ENCODE results near the gene LZTR1. TPM values are rescaled to one million over a fixed set of nuclear protein-coding genes. Genes with fewer than 3 reads are reported as not detected.
"Not testable (repeated sequence)": the region's sequence is repeated elsewhere in the genome, so short reads cannot be mapped to it uniquely, and the experiment has no call there.

LZTR1 gene
- total and polyA plus RNA-seq, 3 donors from 2014 or later, result 32.4 to 61.6 (median 61.5) TPM

GRCh38 chr22:20937794-20938671, 44.1 kb upstream of the LZTR1 start:
- Histone ChIP-seq H3K4me3 (no peak overlapping the region), H3K27me3 (no peaks in the 10 kb centered on the region), H3K9me3 (no peaks in the 10 kb centered on the region), H3K27ac (no peak overlapping the region), H3K4me1 (peaks cover 7% of the 10 kb centered on the region), H3K36me3 (ENCODE audit: low read depth, missing control alignments) (no peaks in the 10 kb centered on the region)
- no peak for TF ChIP-seq CTCF (IDR thresholded peaks at IDR 0.05)
- TF ChIP-seq POLR2A (IDR thresholded peaks at IDR 0.05), result no peak
- intact Hi-C loops (cut with DNase I; ENCODE audit: low total_unique reads), result no loop called here
- WGBS, 2 donors, result 72 to 75% methylated on average over 8 of the region's 8 CpGs
- DNase-seq, result no peak

GRCh38 chr22:20939457-20940185, 42.5 kb upstream of the LZTR1 start:
- WGBS, 2 donors, result 84 to 90% methylated on average over 14 of the region's 14 CpGs
- intact Hi-C loops (cut with DNase I; ENCODE audit: low total_unique reads); H3K27ac ChIP-seq; H3K4me1 ChIP-seq; H3K27me3 ChIP-seq; DNase-seq; H3K9me3 ChIP-seq; H3K36me3 ChIP-seq (ENCODE audit: low read depth, missing control alignments); H3K4me3 ChIP-seq: not testable (repeated sequence)

DNA sequence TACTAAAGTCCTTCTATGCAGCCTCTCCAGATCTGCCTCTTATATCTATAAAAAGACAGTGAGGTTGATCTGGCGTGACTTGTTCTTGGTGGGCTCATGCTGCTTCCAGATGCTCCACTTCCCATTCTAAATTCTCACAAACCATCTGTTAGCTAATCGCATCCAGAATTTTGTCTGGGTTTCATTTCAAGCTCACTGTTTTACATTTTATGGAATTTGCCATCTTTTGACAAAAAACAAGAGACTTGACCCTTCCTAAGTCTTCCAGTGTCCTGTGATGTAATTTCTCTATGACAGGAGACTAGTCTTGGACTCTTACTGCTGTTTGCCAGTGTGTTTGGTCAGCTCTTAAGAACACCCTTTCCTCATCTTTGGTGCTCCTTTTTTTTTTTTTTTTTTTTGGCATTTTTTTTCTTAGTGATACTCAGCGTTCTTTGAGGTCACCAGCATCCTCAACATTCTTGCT, 41.9 kb upstream of the LZTR1 start:
- TF ChIP-seq CTCF (IDR thresholded peaks at IDR 0.05) (no peak), POLR2A (IDR thresholded peaks at IDR 0.05) (no peak)
- H3K9me3 ChIP-seq, result no peaks in the 10 kb centered on the region
- H3K27me3 ChIP-seq, result no peaks in the 10 kb centered on the region
- intact Hi-C loops (cut with DNase I; ENCODE audit: low total_unique reads), result no loop called here
- no peak for DNase-seq
- no peak overlapping the region for H3K4me3 ChIP-seq
- H3K27ac ChIP-seq, result no peak overlapping the region
- H3K4me1 ChIP-seq, result peaks cover 7% of the 10 kb centered on the region
- H3K36me3 ChIP-seq (ENCODE audit: low read depth, missing control alignments), result no peaks in the 10 kb centered on the region
- 43 to 53% methylated on average over 3 of the region's 3 CpGs for WGBS, 2 donors

GRCh38 chr22:20940904-20941385, 41.2 kb upstream of the LZTR1 start:
- no peak for DNase-seq
- Histone ChIP-seq H3K4me3 (no peak overlapping the region), H3K27me3 (no peaks in the 10 kb centered on the region), H3K27ac (no peak overlapping the region), H3K36me3 (ENCODE audit: low read depth, missing control alignments) (no peaks in the 10 kb centered on the region), H3K4me1 (peaks cover 7% of the 10 kb centered on the region), H3K9me3 (no peaks in the 10 kb centered on the region)
- TF ChIP-seq POLR2A (IDR thresholded peaks at IDR 0.05) (no peak), CTCF (IDR thresholded peaks at IDR 0.05) (no peak)
- WGBS, 2 donors, result 80 to 93% methylated on average over 4 of the region's 4 CpGs
- intact Hi-C loops (cut with DNase I; ENCODE audit: low total_unique reads), result no loop called here

- H3K27ac ChIP-seq; H3K4me1 ChIP-seq; H3K36me3 ChIP-seq (ENCODE audit: low read depth, missing control alignments); H3K27me3 ChIP-seq; intact Hi-C loops (cut with DNase I; ENCODE audit: low total_unique reads); H3K4me3 ChIP-seq; H3K9me3 ChIP-seq; DNase-seq: not testable (repeated sequence)
- WGBS, 2 donors, result 79 to 90% methylated on average over 7 of the region's 7 CpGs
These were observed 39.7 kb upstream of the LZTR1 start for GRCh38 chr22:20942203-20942902.

Data from testis (tissue), 3 donors.